ENCODE results near the gene RNF151.
"Not testable (repeated sequence)": the region's sequence is repeated elsewhere in the genome, so short reads cannot be mapped to it uniquely, and the experiment has no call there.

Gene RNF151

DNA sequence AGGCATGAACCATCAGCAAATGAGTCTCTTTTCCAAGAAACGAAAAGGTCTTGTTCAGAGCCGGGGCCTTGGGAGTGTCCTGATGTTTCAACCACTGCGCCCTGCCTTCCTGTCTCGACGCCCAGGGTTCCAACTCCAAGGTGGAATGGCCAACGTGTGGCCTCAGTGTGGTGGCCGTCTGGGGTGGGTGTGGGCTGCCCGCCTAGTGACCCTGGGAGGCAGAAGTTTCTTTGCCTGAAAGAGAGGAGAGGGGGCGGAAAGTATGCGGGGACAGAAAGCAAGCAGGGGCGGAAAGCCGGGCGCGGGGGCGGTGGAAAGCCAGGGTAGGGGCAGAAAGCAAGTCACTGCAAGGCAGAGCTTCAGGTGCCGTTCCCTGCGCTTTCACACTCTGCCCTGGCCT is 27.7 kb upstream of the RNF151 start:
- ChIA-PET CTCF (interaction anchor here (1.0 kb wide), 1 partner anchor 9 kb away, joined by 3 read pairs; no protein-coding TSS in a partner anchor), POLR2A (no interaction called here)
- no peak for DNase-seq (ENCODE audit: extremely low spot score)
- TF ChIP-seq, protein P1, sequence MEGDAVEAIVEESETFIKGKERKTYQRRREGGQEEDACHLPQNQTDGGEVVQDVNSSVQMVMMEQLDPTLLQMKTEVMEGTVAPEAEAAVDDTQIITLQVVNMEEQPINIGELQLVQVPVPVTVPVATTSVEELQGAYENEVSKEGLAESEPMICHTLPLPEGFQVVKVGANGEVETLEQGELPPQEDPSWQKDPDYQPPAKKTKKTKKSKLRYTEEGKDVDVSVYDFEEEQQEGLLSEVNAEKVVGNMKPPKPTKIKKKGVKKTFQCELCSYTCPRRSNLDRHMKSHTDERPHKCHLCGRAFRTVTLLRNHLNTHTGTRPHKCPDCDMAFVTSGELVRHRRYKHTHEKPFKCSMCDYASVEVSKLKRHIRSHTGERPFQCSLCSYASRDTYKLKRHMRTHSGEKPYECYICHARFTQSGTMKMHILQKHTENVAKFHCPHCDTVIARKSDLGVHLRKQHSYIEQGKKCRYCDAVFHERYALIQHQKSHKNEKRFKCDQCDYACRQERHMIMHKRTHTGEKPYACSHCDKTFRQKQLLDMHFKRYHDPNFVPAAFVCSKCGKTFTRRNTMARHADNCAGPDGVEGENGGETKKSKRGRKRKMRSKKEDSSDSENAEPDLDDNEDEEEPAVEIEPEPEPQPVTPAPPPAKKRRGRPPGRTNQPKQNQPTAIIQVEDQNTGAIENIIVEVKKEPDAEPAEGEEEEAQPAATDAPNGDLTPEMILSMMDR (IDR thresholded peaks at IDR 0.05; ENCODE audit: control extremely low read depth, extremely low read depth, low read depth, missing control alignments), result no peak

DNA sequence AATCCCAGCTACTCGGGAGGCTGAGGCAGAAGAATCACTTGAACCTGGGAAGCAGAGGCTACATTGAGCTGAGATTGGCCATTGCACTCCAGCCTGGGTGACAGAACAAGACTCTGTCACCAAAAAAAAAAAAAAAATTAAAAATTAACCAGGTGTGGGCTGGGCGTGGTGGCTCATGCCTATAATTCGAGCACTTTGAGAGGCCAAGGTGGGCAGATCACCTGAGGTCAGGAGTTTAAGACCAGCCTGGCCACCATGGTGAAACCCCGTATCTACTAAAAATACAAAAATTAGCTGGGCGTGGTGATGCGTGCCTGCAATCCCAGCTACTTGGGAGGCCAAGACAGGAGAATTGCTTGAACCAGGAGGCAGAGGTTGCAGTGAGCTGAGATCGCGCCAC is 26.8 kb upstream of the RNF151 start:
- ChIA-PET POLR2A (interaction anchor here (0.5 to 0.6 kb wide), 2 partner anchors 25 to 49 kb away, joined by 3 read pairs; partner anchors contain the start of gene RPS2), CTCF (interaction anchor here (2.8 kb wide), 1 partner anchor 11 kb away, joined by 20 read pairs; no protein-coding TSS in a partner anchor)
- DNase-seq (ENCODE audit: extremely low spot score), result not testable (repeated sequence)

DNA sequence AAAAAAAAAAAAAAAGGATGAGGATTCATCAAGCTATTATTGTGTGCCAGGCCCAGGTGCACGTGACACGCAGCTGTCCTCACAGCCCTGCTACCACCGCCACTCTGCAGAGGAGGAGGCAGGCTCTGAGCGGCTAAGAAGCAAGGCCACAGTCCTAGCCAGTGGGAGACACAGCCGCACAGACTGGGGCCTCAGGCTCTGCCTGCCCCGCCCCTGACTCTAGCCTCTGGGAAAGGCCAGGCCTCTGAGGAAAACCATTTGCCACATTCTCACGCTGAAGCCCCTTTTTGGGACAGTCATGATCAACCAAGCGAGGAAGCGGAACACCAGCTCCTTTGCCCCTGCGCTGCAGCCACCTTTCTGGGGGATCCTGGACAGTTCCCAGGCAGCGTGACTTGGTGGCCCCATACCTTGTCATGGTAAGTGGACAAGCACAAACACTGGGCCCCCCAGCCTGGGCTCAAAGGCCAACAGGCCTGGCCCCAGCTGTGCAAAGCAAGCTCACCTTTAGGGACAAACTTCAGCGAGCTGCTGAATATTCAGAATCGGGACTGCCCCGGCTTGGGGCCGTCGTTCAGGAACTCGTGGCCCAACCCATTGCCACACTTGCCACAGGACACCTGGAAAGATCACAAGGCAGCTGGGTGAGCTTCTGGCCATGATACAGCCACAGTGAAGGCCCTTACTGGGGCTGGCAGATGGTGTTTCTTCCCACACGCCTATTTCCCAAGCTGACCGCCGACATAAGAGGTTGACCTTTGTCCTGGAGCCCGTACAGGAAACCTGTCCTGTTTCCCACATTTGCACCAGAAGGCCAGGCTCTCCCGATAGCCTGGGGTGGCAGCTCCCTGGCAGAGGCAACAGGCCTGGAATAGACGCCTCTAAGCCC is 26.1 kb upstream of the RNF151 start:
- ChIA-PET POLR2A (interaction anchor here (0.5 to 1.8 kb wide), 2 partner anchors 24 to 48 kb away, joined by 3 to 12 read pairs; partner anchors contain the start of gene RPS2), CTCF (interaction anchor here (1.2 to 2.8 kb wide), 5 partner anchors 12 to 167 kb away, joined by 3 to 20 read pairs (median 3); partner anchors contain the start of gene RPS2)
- TF ChIP-seq, protein P1 (IDR thresholded peaks at IDR 0.05; ENCODE audit: control extremely low read depth, extremely low read depth, low read depth, missing control alignments), result no peak
- no peak for DNase-seq (ENCODE audit: extremely low spot score)

DNA sequence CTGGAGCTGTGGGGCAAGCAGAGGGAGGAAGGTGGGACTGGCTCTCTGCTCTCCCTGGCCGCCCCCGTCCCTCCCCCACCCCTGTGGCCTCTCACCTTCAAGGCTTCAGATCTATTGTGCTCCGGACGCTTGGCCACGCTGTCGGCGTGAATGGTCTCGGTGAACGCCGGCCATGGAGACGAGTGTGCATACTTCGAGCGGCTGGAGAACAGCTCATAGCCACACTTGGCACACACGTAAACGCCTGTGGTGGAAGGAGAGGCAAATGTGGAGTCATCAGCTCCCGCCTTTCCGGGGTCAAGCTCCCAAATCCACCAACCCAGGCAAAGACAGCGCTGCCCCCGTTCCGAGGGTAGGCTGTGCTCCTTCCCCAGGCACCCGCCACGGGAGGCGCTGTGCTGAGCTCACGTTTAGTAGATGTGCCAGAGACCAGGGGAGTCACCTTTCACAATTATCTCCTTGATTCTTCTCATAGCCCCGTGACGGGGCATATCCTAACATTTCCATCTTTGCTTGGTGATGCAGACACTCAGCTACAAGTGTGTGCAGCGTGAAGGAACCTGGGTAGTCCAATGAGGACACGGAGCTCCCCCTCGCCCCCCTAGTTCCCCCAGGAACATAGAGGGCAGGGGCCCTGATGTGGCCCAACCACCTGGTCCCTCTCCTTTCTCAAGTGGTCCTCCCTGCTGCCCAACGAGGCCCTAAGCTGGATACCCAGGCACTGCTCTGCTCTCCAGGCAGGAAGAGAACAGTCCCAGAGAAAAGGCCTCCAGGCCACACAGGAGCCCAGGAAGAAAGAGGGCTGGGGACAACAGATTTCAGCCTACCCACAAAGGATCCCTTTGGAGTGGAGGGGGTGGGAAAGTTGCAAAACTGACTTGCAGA is 25.3 kb upstream of the RNF151 start:
- CTCF ChIA-PET, result interaction anchor here (1.1 to 2.8 kb wide), 6 partner anchors 12 to 168 kb away, joined by 3 to 20 read pairs (median 3); partner anchors contain the start of gene RPS2
- POLR2A ChIA-PET, result interaction anchor here (1.8 kb wide), 1 partner anchor 24 kb away, joined by 12 read pairs; the partner anchor contains the start of gene RPS2
- TF ChIP-seq, protein P1 (IDR thresholded peaks at IDR 0.05; ENCODE audit: control extremely low read depth, extremely low read depth, low read depth, missing control alignments), result no peak
- DNase-seq (ENCODE audit: extremely low spot score), result no peak

DNA sequence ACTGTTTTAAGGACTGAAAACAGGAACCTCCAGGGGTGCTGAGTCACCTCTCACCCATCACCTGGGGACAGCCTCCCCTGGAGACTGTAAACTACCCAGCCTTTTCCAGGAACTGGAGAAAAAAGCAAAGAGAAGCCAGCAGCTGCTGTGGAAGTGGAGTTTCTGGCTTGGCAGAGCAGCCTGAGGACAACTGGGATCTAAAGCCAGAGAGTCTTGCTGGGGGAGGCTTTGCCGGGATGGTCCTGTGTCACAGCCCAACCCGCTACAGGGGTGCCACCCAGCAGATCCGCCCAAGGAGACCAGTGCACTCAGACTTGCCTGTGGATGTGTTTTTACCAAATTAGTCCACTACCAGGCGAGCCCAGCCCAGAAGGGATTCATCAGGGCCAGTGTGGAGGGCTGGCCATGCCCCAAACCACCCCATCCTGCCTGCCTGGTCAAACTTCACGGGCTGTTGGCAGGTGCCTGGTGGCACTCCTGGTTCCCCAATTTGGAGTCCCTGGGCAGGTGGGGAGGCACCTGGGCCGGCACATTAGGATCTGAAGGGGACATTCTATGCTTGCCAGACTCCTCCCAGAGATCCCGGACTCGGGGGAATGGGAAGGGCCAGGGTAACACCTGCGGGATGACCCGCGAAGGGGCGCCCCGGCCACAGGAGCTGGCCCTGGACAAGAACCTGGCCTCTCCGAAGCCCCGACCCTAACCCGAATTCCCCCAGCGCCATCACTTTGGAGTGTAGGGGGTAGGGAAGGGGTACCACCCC is 24.4 kb upstream of the RNF151 start:
- ChIA-PET POLR2A (interaction anchor here (1.8 to 2.2 kb wide), 2 partner anchors 22 to 23 kb away, joined by 12 to 19 read pairs; partner anchors contain the start of gene RPS2), CTCF (interaction anchor here (1.1 to 2.8 kb wide), 3 partner anchors 13 to 22 kb away, joined by 3 to 20 read pairs (median 3); partner anchors contain the start of gene RPS2)
- no peak for DNase-seq (ENCODE audit: extremely low spot score)

More for the DNA sequence above, 24.4 kb upstream of the RNF151 start:
- TF ChIP-seq, protein P1 (IDR thresholded peaks at IDR 0.05; ENCODE audit: control extremely low read depth, extremely low read depth, low read depth, missing control alignments), result no peak
